T follicular helper cell (primary cell): ENCODE measurements around the gene MAIP1.

Experiments used
- DNase-seq: peaks from one replicate; pipeline ENCODE4 v3.0.0-alpha.2; 2020; ENCODE audit warnings: low read depth

MAIP1 gene

GRCh38 chr2:199989822-199990221, 34.4 kb downstream of the MAIP1 start:
- DNase-seq, result no peak

- DNase-seq, result no peak
Observed at GRCh38 chr2:199991691-199992090, 36.3 kb downstream of the MAIP1 start.

DNA sequence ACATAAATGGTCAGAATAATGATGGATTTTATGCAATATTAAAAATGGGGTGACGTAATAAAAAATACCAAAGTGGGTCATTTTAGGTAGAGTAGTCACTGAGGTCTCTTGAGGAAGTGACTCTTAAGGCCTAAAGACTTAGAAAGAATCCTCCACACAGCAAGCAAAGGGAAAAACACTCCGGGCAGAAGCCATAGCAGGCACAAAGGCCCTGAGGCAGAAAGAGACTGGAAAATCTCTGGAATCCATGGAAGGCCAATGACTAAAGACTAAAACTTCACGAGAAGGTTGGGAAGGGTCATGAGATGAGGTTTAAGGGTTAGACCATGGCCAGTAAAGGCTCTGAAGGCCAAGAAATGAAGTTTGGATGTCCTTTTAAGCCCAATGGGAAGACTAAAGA, 36.9 kb downstream of the MAIP1 start:
- DNase-seq, result no peak

GRCh38 chr2:199994371-199994770, 39.0 kb downstream of the MAIP1 start:
- no peak for DNase-seq

GRCh38 chr2:199994896-199995295, 39.5 kb downstream of the MAIP1 start:
- DNase-seq, result no peak

DNA sequence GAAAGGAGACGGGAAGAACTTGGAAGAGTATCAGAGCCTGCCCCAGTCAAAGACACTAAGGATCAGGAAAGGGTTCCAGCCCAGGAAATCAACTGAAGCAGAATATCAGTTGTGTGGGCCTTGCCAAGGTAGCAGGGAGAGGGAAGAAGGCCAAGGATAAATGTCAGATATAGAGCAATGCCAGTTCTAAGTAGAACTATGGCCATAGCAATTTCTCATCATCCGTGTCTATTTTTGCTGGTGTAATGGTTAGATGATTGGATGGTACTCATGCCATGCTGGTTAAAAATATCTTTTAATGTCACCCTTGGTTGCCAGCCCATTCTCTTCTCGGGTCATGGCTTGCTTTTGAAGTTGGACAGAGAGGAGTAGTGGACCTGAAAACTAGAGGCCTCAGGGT, 41.9 kb downstream of the MAIP1 start:
- no peak for DNase-seq

GRCh38 chr2:199999166-199999565, 43.8 kb downstream of the MAIP1 start:
- no peak for DNase-seq

DNA sequence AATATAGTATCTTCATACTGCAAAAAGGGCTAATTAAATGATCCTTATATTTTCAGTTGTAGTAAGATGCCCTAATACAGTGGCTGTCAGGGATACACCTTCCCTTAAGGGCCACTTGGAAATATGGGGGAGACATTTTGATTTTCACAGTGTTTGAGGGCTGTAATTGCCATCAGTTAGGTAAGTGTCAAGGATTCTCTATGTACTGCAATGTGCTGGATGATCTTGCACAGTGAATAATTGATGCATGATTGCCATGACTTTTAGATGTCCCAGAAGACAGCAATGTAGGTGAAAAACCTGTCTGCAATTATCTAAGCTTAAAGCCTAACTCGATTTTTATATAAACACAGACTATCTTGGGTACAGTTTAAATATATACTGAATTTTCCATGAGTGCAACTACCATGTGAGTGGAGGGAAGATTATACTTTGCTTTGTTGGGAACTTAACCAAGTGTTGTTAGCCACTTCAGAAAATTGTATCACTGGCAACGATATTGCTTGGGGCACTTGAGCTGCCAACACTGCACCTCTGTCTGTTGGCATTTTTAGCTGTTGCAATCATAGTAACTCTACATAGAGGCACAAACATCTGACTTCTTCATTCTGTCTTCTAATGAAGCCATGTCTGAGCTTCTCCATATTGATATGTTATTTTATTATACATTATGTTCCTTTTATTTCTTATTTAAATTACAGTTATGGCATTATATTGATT, 45.2 kb downstream of the MAIP1 start:
- no peak for DNase-seq

GRCh38 chr2:200003444-200003843, 48.1 kb downstream of the MAIP1 start:
- no peak for DNase-seq

GRCh38 chr2:200005675-200006074, 50.3 kb downstream of the MAIP1 start:
- no peak for DNase-seq

DNA sequence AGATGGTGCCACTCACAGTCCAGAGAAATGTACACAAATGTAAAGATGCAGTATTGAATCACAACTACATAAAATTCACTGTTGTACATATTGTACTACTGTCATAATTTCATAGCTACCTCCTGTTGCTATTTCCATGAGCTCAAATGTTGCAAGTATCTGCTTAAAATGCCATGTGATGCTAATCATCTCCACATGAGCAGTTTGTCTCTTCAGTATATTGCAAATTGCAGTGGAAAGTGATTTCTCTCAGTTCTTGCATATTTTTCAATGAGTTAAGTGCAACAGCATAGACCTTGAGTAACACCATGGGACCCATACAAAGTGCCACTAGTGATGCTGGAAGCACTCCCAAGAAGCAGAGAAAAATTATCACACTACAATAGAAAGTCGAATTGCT, 51.9 kb downstream of the MAIP1 start:
- DNase-seq, result no peak

DNA sequence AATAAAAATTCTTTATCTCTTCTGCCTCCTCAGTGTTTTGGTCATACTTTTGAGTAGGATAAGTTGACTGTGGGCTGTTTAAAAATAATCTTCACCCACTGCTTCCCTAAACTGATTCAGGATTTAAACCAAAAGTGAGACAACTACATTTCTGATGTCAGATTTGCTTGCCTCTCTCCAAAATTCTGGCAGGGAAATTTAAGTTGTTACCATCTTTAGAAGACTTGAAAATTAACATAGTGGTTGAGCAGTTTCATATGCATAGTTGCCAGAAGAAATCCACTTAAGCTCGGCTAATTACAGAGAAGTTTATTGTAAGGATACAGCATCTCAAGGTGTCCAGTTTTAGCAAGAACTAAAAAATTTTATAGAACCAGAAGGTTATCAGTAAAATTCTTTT, 57.0 kb downstream of the MAIP1 start:
- no peak for DNase-seq
